IPS-15b (cell line): ENCODE measurements around the gene C3.

Experiments used
- H3K27me3 ChIP-seq: one replicate; pipeline ENCODE4 v1.6.1; 2013; ENCODE audit warnings: low read length; ENCODE audit not compliant: control insufficient read depth, insufficient read depth
- H3K36me3 ChIP-seq: one replicate; pipeline ENCODE4 v1.6.1; 2013; ENCODE audit warnings: low read length; ENCODE audit not compliant: control insufficient read depth, insufficient read depth
- H3K4me1 ChIP-seq: one replicate; pipeline ENCODE4 v1.6.1; 2013; ENCODE audit warnings: mild to moderate bottlenecking, low read length; ENCODE audit not compliant: control insufficient read depth, insufficient read depth
- H3K4me3 ChIP-seq: one replicate; pipeline ENCODE4 v1.5.1; 2013; ENCODE audit warnings: low read depth, low read length
- H3K9ac ChIP-seq: one replicate; pipeline ENCODE4 v1.6.1; 2013; ENCODE audit warnings: low read depth, mild to moderate bottlenecking, low read length
- H3K9me3 ChIP-seq: one replicate; pipeline ENCODE4 v1.6.1; 2013; ENCODE audit warnings: mild to moderate bottlenecking, low read length; ENCODE audit not compliant: control insufficient read depth, insufficient read depth

C3 gene

GRCh38 chr19:6743066-6743465 is 22.6 kb upstream of the C3 start:
- H3K9ac ChIP-seq = no peak overlapping the region
- H3K4me3 ChIP-seq = no peak overlapping the region
- H3K36me3 ChIP-seq = peaks cover 40% of the 10 kb centered on the region
- H3K9me3 ChIP-seq = no peaks in the 10 kb centered on the region
- H3K4me1 ChIP-seq = peaks cover 11% of the 10 kb centered on the region
- H3K27me3 ChIP-seq = no peaks in the 10 kb centered on the region

GRCh38 chr19:6740589-6741343 is 20.3 kb upstream of the C3 start:
- Histone ChIP-seq H3K9ac (peak overlapping the region; percentile 73), H3K4me1 (peaks cover 13% of the 10 kb centered on the region), H3K36me3 (peaks cover 28% of the 10 kb centered on the region), H3K4me3 (peak overlapping the region; percentile 84), H3K27me3 (no peaks in the 10 kb centered on the region), H3K9me3 (no peaks in the 10 kb centered on the region)

GRCh38 chr19:6739883-6740588 is 19.6 kb upstream of the C3 start:
- no peaks in the 10 kb centered on the region for H3K9me3 ChIP-seq
- H3K27me3 ChIP-seq = no peaks in the 10 kb centered on the region
- peak overlapping the region; percentile 73 for H3K9ac ChIP-seq
- H3K36me3 ChIP-seq = peaks cover 21% of the 10 kb centered on the region
- H3K4me1 ChIP-seq = peaks cover 13% of the 10 kb centered on the region
- peak overlapping the region; percentile 84 for H3K4me3 ChIP-seq

GRCh38 chr19:6739390-6739882 is 19.0 kb upstream of the C3 start, which contains the start of gene TRIP10:
TRIP10 (plus strand) TSS chr19:6739680; CDS start chr19:6739762, 82 bp downstream.
- Histone ChIP-seq H3K4me1 (peaks cover 13% of the 10 kb centered on the region), H3K36me3 (peaks cover 15% of the 10 kb centered on the region), H3K27me3 (no peaks in the 10 kb centered on the region), H3K4me3 (peak within 1 kb of the TSS; percentile 84), H3K9me3 (no peaks in the 10 kb centered on the region), H3K9ac (peak within 1 kb of the TSS; percentile 73)

GRCh38 chr19:6738787-6739389 is 18.4 kb upstream of the C3 start:
- Histone ChIP-seq H3K27me3 (no peaks in the 10 kb centered on the region), H3K4me1 (peaks cover 13% of the 10 kb centered on the region), H3K4me3 (peak overlapping the region; percentile 65), H3K36me3 (peaks cover 10% of the 10 kb centered on the region), H3K9me3 (no peaks in the 10 kb centered on the region), H3K9ac (peak overlapping the region; percentile 41)

- Histone ChIP-seq H3K9ac (no peak overlapping the region), H3K4me3 (peak overlapping the region; percentile 65)
Measured at GRCh38 chr19:6737873-6738786, 17.7 kb upstream of the C3 start.

GRCh38 chr19:6737284-6737872 is 16.9 kb upstream of the C3 start, which contains the start of gene GPR108:
GPR108 (minus strand) TSS chr19:6737580; CDS start chr19:6737576, 4 bp downstream.
- Histone ChIP-seq H3K36me3 (no peaks in the 10 kb centered on the region), H3K27me3 (no peaks in the 10 kb centered on the region), H3K4me1 (peaks cover 9% of the 10 kb centered on the region)

More at GRCh38 chr19:6737873-6738786, 17.7 kb upstream of the C3 start:
- no peaks in the 10 kb centered on the region for H3K9me3 ChIP-seq
- H3K36me3 ChIP-seq = peaks cover 5% of the 10 kb centered on the region
- H3K27me3 ChIP-seq = no peaks in the 10 kb centered on the region
- peaks cover 9% of the 10 kb centered on the region for H3K4me1 ChIP-seq

GRCh38 chr19:6736917-6737283 is 16.4 kb upstream of the C3 start:
- H3K9ac ChIP-seq = peak overlapping the region; percentile 87

More at GRCh38 chr19:6737284-6737872, 16.9 kb upstream of the C3 start, which contains the start of gene GPR108:
- Histone ChIP-seq H3K9ac (peak within 1 kb of the TSS; percentile 87), H3K4me3 (peak within 1 kb of the TSS; percentile 87), H3K9me3 (no peaks in the 10 kb centered on the region)

GRCh38 chr19:6736169-6736916 is 15.9 kb upstream of the C3 start:
- H3K27me3 ChIP-seq = no peaks in the 10 kb centered on the region
- H3K4me3 ChIP-seq = peak overlapping the region; percentile 87
- peak overlapping the region; percentile 70 for H3K9ac ChIP-seq
- peaks cover 3% of the 10 kb centered on the region for H3K36me3 ChIP-seq
- H3K9me3 ChIP-seq = no peaks in the 10 kb centered on the region
- peaks cover 6% of the 10 kb centered on the region for H3K4me1 ChIP-seq

More at GRCh38 chr19:6736917-6737283, 16.4 kb upstream of the C3 start:
- H3K9me3 ChIP-seq = no peaks in the 10 kb centered on the region
- peaks cover 9% of the 10 kb centered on the region for H3K4me1 ChIP-seq
- H3K36me3 ChIP-seq = peaks cover 3% of the 10 kb centered on the region
- H3K27me3 ChIP-seq = no peaks in the 10 kb centered on the region
- peak overlapping the region; percentile 87 for H3K4me3 ChIP-seq

- peak overlapping the region; percentile 23 for H3K4me3 ChIP-seq
- H3K9me3 ChIP-seq = no peaks in the 10 kb centered on the region
Measured at GRCh38 chr19:6735181-6735911, 14.9 kb upstream of the C3 start.

More at GRCh38 chr19:6735181-6735911, 14.9 kb upstream of the C3 start:
- peak overlapping the region; percentile 10 for H3K9ac ChIP-seq
- H3K36me3 ChIP-seq = peaks cover 3% of the 10 kb centered on the region
- peaks cover 5% of the 10 kb centered on the region for H3K4me1 ChIP-seq
- H3K27me3 ChIP-seq = no peaks in the 10 kb centered on the region
